Neural crest cell (in vitro differentiated cells): ENCODE measurements around the gene LENG1. TPM values are rescaled to one million over a fixed set of nuclear protein-coding genes. Genes with fewer than 3 reads are reported as not detected.
A peak's percentile ranks its signal among the peaks of the same experiment; 100 is the strongest.
"Not testable (repeated sequence)": the region's sequence is repeated elsewhere in the genome, so short reads cannot be mapped to it uniquely, and the experiment has no call there.

ENCODE experiments used
- DNase-seq: peaks from one replicate; pipeline ENCODE4 v3.0.0; 2021; ENCODE audit warnings: low read depth, mixed read lengths, low spot score
- H3K27ac Mint-ChIP-seq: one replicate; pipeline ENCODE4 v1.8.0; 2021; ENCODE audit warnings: mild to moderate bottlenecking, mixed read lengths; ENCODE audit not compliant: unreplicated experiment
- H3K27me3 Mint-ChIP-seq: 2 replicates; pipeline ENCODE4 v1.8.0; 2021; ENCODE audit warnings: low read depth, mild to moderate bottlenecking, mixed read lengths
- H3K36me3 Mint-ChIP-seq: 2 replicates; pipeline ENCODE4 v1.8.0; 2021; ENCODE audit warnings: low read depth, mild to moderate bottlenecking, mixed read lengths
- H3K4me1 Mint-ChIP-seq: 2 replicates; pipeline ENCODE4 v1.8.0; 2021; ENCODE audit warnings: mixed read lengths
- H3K4me3 Mint-ChIP-seq: one replicate; pipeline ENCODE4 v1.8.0; 2021; ENCODE audit warnings: mild to moderate bottlenecking, mixed read lengths
- H3K9me3 Mint-ChIP-seq: 2 replicates; pipeline ENCODE4 v1.8.0; 2021; ENCODE audit warnings: mixed read lengths
- long read RNA-seq: library from polyadenylated mRNA; unstranded; transcript quantifications from one replicate; pipeline ENCODE4 v2.0.0, GENCODE V29; 2020
- total RNA-seq: library from RNA; stranded (reverse); gene quantifications from 2 replicates; pipeline ENCODE4 v1.2.1, GENCODE V29; 2021
- TF ChIP-seq, protein P1 (sequence below): fragments of 200-600 bp; sonication (generic); conservative IDR thresholded peaks from 2 replicates; pipeline ENCODE4 v1.5.0; 2021; ENCODE audit warnings: antibody characterized with exemption, mild to moderate bottlenecking

Gene LENG1
- 5.1 and 5.9 TPM in 2 replicates for total RNA-seq
- long read RNA-seq, partial matches to known transcripts = 0 of 4 reads
- long read RNA-seq, other reads (novel, unspliced or antisense) = 2 of 4 reads

DNA sequence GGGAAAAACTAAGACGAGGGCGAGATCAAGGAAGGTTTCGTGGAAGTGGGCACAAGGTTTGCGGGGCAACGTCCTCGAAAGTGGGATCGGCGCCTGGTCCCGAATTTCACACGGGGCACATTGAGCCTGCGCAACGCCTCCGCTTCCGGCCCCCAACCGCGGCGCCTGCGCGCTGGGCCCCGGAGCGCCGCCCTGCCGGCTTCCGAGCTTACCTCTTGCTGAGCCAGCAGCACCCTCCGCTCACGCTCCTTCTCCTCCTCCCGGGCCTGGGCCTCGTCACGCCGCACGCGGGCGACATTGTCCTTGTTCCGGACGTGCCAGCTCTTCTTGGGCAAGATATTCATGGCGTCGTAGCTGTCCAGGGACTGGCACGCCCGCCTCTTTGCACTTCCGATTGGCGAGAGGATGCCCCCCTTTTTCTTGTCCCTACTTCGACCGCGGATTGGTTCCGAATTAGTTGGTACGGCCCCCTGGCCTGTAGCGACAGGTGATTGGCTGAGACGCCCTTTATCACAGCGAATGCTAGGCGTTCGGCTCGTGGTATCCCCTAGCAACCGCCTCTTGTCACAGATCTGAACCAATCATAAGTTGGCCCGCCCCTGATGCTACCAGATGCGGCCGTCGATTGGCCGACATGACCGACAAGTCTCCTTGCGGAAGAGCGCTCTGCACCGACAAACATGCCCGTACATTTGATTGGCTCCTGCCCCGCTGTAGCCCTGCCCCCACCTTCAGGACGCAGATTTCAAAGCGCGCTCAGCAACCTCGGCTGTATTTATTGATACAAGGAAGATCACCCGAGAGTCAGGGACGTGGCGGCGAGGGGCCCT lies at the start of gene LENG1:
Gene LENG1, minus strand, starts transcription at position 370 of the 830 bp plus-strand sequence. Its CDS starts 26 bp downstream, at position 344.
- DNase-seq = peak; percentile 91
- Mint-ChIP-seq H3K27ac (peak within 1 kb of the TSS; percentile 99), H3K4me1 (peaks cover 43% of the 10 kb centered on the region), H3K36me3 (peaks cover 20% of the 10 kb centered on the region), H3K27me3 (peaks cover 20% of the 10 kb centered on the region), H3K9me3 (peaks cover 7% of the 10 kb centered on the region), H3K4me3 (peak within 1 kb of the TSS; percentile 99)
- TF ChIP-seq, protein P1, sequence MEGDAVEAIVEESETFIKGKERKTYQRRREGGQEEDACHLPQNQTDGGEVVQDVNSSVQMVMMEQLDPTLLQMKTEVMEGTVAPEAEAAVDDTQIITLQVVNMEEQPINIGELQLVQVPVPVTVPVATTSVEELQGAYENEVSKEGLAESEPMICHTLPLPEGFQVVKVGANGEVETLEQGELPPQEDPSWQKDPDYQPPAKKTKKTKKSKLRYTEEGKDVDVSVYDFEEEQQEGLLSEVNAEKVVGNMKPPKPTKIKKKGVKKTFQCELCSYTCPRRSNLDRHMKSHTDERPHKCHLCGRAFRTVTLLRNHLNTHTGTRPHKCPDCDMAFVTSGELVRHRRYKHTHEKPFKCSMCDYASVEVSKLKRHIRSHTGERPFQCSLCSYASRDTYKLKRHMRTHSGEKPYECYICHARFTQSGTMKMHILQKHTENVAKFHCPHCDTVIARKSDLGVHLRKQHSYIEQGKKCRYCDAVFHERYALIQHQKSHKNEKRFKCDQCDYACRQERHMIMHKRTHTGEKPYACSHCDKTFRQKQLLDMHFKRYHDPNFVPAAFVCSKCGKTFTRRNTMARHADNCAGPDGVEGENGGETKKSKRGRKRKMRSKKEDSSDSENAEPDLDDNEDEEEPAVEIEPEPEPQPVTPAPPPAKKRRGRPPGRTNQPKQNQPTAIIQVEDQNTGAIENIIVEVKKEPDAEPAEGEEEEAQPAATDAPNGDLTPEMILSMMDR = peak; percentile 50

DNA sequence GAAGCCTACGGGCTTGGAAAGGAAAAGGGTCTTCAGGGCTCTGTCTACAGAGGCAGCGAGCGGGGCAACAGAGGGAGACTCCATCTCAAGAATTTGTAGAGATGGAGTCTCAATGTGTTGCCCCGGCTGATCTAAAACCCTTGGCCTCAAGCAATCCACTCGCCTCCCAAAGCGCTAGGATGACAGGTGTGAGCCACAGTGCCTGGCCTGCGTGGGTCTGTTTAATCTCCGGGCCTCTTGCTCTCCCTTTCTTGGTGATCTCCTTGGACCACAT lies 49.2 kb upstream of the LENG1 start:
- H3K4me1 Mint-ChIP-seq = peaks cover 53% of the 10 kb centered on the region
- H3K9me3 Mint-ChIP-seq = no peaks in the 10 kb centered on the region
- TF ChIP-seq, protein P1 = no peak
- no peak overlapping the region for H3K27ac Mint-ChIP-seq
- no peak for DNase-seq
- H3K36me3 Mint-ChIP-seq = peaks cover 42% of the 10 kb centered on the region
- peak overlapping the region; percentile 99 for H3K4me3 Mint-ChIP-seq
- peaks cover 21% of the 10 kb centered on the region for H3K27me3 Mint-ChIP-seq

DNA sequence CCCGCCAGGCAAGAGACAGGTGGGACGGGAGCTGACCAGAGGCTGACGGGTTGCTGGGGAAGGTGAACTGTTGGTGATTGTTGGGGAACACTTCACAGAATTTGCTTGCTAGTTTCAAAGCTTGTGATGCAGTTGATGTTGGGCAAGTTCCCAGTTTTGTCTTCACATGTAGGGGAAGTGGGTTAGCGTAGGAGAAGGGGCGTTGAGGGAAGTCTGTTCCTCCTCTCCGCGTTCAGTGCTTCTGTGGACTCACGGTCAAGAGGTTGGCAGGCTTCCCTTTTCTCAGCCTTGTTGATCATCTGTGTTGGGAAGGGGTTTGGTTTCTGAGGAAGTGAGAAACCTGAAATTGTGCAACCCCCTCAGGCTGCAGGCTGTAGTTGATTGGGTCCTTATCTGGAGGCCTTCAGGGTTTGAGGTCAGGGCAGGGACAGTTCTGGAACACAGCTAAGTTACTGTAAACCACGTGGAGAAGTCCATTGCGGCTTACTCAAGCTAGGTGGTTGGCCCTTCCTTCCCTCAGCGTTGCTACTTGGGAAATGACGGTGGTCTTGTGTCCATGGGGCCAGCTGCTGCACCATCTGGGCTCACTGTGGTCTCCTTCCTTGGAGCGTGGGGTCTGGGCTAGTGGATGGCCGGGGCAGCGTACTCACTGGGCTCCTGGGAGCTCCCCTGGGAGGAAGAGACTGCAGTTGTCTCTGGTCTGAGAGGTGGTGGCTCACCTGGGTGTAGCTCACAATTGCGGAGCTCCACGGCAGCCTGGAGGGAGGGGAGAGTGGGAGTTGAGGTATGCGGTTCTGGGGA lies 48.7 kb upstream of the LENG1 start:
- peak overlapping the region; percentile 99 for H3K4me3 Mint-ChIP-seq
- TF ChIP-seq, protein P1 = no peak
- peaks cover 21% of the 10 kb centered on the region for H3K27me3 Mint-ChIP-seq
- peaks cover 59% of the 10 kb centered on the region for H3K4me1 Mint-ChIP-seq
- H3K9me3 Mint-ChIP-seq = no peaks in the 10 kb centered on the region
- H3K27ac Mint-ChIP-seq = peak overlapping the region; percentile 57
- peaks cover 44% of the 10 kb centered on the region for H3K36me3 Mint-ChIP-seq
- no peak for DNase-seq

DNA sequence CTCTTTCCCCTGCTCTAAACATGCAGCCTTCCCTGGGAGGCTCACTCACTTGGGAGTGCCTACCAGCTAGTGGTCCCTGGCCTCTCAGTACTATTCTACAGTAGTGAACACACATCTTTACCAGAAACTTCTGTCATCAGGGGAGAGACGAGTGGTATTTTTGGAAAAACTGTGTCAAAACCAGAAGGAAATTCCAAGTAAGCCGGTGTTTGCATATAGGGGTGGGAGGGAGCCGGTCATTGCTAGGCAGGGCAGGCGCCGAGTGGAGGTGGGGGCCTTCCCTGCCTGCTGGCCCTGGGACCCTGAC lies 48.1 kb upstream of the LENG1 start:
- no peak for DNase-seq
- TF ChIP-seq, protein P1 = no peak
- H3K9me3 Mint-ChIP-seq = no peaks in the 10 kb centered on the region
- H3K4me3 Mint-ChIP-seq = peak overlapping the region; percentile 99
- no peak overlapping the region for H3K27ac Mint-ChIP-seq
- peaks cover 21% of the 10 kb centered on the region for H3K27me3 Mint-ChIP-seq
- peaks cover 64% of the 10 kb centered on the region for H3K4me1 Mint-ChIP-seq
- peaks cover 48% of the 10 kb centered on the region for H3K36me3 Mint-ChIP-seq

DNA sequence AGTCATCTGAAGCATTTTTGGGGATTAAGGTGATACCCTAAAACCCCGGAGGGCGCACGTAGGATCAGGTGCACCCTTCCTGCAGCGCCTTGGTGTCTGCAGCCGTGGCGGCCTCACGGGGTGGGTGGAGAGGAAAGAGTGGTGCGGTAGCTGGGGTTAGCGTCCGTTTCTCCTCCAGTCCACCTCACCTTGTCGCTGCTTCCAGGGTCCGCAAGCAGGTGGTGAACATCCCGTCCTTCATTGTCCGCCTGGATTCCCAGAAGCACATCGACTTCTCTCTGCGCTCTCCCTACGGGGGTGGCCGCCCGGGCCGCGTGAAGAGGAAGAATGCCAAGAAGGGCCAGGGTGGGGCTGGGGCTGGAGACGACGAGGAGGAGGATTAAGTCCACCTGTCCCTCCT lies 47.7 kb upstream of the LENG1 start:
- H3K9me3 Mint-ChIP-seq, DNase-seq, H3K27ac Mint-ChIP-seq: not testable (repeated sequence)
- peaks cover 51% of the 10 kb centered on the region for H3K36me3 Mint-ChIP-seq
- peak overlapping the region; percentile 99 for H3K4me3 Mint-ChIP-seq
- peaks cover 21% of the 10 kb centered on the region for H3K27me3 Mint-ChIP-seq
- H3K4me1 Mint-ChIP-seq = peaks cover 69% of the 10 kb centered on the region

DNA sequence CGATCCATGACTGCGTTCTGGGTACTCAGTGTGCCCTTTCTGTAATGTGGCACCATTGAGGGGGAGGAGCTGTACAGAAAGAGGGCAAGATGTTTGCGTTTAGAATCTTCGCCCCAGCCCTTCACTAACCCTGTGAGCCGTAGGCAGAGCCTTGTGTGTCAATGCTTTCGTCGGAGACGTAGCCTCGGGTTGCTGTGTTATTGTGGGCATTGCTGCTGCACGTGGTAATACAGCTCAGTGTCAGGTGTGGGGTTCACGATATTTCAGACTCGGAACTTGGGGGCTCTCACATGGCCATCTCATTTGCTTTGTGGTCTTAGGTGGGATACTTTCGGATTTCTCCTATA lies 47.3 kb upstream of the LENG1 start:
- Mint-ChIP-seq H3K4me1 (peaks cover 73% of the 10 kb centered on the region), H3K27ac (no peak overlapping the region), H3K27me3 (peaks cover 21% of the 10 kb centered on the region), H3K9me3 (no peaks in the 10 kb centered on the region), H3K36me3 (peaks cover 53% of the 10 kb centered on the region), H3K4me3 (peak overlapping the region; percentile 99)
- TF ChIP-seq, protein P1 = no peak
- no peak for DNase-seq
